ENCODE results near the gene ABCG1.
"Not testable (repeated sequence)": the region's sequence is repeated elsewhere in the genome, so short reads cannot be mapped to it uniquely, and the experiment has no call there.

Gene ABCG1

DNA sequence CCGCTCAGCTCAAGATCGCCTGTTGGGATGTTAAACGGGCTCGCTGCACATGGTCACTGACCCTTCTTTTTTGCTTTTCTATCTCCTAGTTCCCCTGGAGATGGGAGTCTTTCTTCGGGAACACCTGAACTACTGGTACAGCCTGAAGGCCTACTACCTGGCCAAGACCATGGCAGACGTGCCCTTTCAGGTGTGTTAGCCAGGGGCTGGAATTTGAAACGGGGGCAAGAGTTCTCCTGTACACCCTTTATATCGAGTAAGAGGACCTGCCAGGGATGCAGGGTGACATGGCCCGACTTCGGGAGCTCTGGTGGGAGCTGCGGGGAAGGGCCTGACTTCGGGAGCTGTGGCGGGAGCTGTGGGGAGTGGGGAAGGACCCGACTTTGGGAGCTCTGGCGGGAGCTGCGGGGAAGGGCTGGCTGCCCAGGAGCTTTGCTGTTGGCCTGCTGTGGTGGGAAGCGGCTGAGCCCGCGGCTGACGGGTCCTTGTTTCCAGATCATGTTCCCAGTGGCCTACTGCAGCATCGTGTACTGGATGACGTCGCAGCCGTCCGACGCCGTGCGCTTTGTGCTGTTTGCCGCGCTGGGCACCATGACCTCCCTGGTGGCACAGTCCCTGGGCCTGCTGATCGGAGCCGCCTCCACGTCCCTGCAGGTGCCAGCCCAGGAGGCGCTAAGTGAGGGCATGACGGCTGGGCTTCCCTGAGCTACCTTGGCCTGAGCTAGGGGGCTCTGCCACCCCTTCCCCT is 72.2 kb downstream of the ABCG1 start:
- Histone ChIP-seq H3K4ac (ENCODE audit: low read depth, low read length) (no peak overlapping the region), H2BK15ac (replicated peaks; ENCODE audit: low read depth) (no peak overlapping the region), H2BK120ac (ENCODE audit: low read depth, low read length) (no peak overlapping the region), H4K8ac (ENCODE audit: low read depth, low read length) (no peak overlapping the region), H3K4me3 (ENCODE audit: low read length) (no peak overlapping the region), H3K56ac (ENCODE audit: low read length) (no peak overlapping the region), H3K36me3 (ENCODE audit: control insufficient read depth, insufficient read depth, low read length) (no peaks in the 10 kb centered on the region), H3K4me1 (ENCODE audit: control insufficient read depth, low read depth, low read length) (no peaks in the 10 kb centered on the region), H2AK5ac (ENCODE audit: low read length) (no peak overlapping the region), H3K27me3 (ENCODE audit: insufficient read depth, low read length, poor library complexity) (no peaks in the 10 kb centered on the region), H3K79me1 (ENCODE audit: low read length) (no peaks in the 10 kb centered on the region), H3K23ac (ENCODE audit: low read length) (no peak overlapping the region), H2BK5ac (ENCODE audit: low read length) (no peak overlapping the region), H3K4me2 (ENCODE audit: low read length) (no peak overlapping the region), H3K9ac (ENCODE audit: low read length) (no peak overlapping the region), H3K79me2 (ENCODE audit: control insufficient read depth, insufficient read depth, low read length) (no peaks in the 10 kb centered on the region), H4K5ac (ENCODE audit: low read length) (no peak overlapping the region), H3K18ac (ENCODE audit: low read length) (no peak overlapping the region), H3K27ac (ENCODE audit: low read depth, low read length) (no peak overlapping the region)
- no CpG with 5 or more reads among the region's 35 CpGs for WGBS (ENCODE audit: extremely low coverage, insufficient coverage, low lambda C conversion rate)
- DNase-seq: no peak

DNA sequence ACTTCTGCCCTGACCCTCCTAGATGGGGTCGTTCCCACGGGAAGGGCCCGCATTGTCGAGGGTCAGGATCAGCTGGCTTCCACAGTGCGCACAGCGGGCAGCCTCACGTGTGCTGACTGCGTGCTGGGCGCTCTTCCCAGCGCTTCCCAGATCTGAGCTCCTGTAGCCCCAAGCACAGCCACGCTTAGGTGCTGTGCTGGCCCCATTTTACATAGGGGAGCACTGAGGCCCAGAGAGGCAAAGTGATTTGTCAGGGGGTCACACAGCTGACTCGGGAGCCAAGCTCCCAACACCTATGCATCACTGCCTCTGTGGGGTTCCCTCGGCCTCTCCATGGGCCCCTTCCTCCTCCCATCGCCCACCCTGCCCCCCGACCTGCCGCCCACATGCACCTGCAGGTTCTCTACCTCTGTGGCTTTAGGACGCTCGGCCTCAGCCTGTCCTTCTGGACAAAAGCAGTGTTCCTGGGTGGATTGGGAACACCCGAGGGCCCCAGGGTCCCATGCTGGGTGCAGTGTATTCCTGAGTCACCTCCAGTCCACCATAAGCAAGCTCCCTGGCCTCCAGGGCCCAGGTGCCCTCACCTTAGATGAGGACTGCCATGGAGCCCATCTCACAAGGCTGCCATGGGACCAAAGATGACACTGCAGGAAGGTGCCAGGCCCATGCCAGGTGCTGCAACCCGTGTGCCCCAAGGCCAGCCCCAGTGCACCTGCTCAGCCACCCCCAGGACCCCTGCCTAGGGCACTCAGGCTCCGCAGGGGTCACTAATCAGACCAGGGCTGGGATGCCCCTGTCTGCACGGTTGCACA is 73.0 kb downstream of the ABCG1 start:
- H3K79me2 ChIP-seq (ENCODE audit: control insufficient read depth, insufficient read depth, low read length): no peaks in the 10 kb centered on the region
- WGBS (ENCODE audit: extremely low coverage, insufficient coverage, low lambda C conversion rate): no CpG with 5 or more reads among the region's 22 CpGs
- H3K4me2 ChIP-seq (ENCODE audit: low read length): no peak overlapping the region
- H3K36me3 ChIP-seq (ENCODE audit: control insufficient read depth, insufficient read depth, low read length): no peaks in the 10 kb centered on the region
- no peaks in the 10 kb centered on the region for H3K4me1 ChIP-seq (ENCODE audit: control insufficient read depth, low read depth, low read length)
- H3K56ac ChIP-seq (ENCODE audit: low read length): no peak overlapping the region
- H3K23ac ChIP-seq (ENCODE audit: low read length): no peak overlapping the region
- no peak overlapping the region for H3K9ac ChIP-seq (ENCODE audit: low read length)
- H3K27ac ChIP-seq (ENCODE audit: low read depth, low read length): no peak overlapping the region
- DNase-seq: no peak
- no peak overlapping the region for H2BK120ac ChIP-seq (ENCODE audit: low read depth, low read length)
- no peak overlapping the region for H2BK15ac ChIP-seq (replicated peaks; ENCODE audit: low read depth)
- no peak overlapping the region for H2AK5ac ChIP-seq (ENCODE audit: low read length)
- no peak overlapping the region for H3K4ac ChIP-seq (ENCODE audit: low read depth, low read length)
- no peaks in the 10 kb centered on the region for H3K79me1 ChIP-seq (ENCODE audit: low read length)
- H4K5ac ChIP-seq (ENCODE audit: low read length): no peak overlapping the region
- no peak overlapping the region for H3K4me3 ChIP-seq (ENCODE audit: low read length)
- no peak overlapping the region for H2BK5ac ChIP-seq (ENCODE audit: low read length)
- no peak overlapping the region for H3K18ac ChIP-seq (ENCODE audit: low read length)
- H4K8ac ChIP-seq (ENCODE audit: low read depth, low read length): no peak overlapping the region
- no peaks in the 10 kb centered on the region for H3K27me3 ChIP-seq (ENCODE audit: insufficient read depth, low read length, poor library complexity)

DNA sequence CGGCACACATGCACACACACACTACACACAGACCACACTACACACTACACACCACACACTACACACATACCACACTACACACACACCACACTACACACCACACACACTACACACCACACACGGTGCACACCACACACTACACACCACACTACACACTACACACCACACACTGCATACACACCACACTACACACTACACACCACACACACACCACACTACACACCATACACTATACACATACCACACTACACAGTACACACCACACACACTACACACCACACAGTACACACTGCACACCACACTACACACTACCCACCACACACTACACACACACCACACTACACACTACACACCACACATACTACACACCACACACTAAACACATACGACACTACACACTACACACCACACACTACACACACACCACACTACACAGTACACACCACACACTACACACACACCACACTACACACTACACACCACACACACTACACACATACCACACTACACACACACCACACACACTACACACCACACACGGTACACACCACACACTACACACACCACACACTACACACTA is 73.7 kb downstream of the ABCG1 start:
- H4K5ac ChIP-seq (ENCODE audit: low read length); H3K18ac ChIP-seq (ENCODE audit: low read length); H3K9ac ChIP-seq (ENCODE audit: low read length); H3K4me1 ChIP-seq (ENCODE audit: control insufficient read depth, low read depth, low read length); H3K79me2 ChIP-seq (ENCODE audit: control insufficient read depth, insufficient read depth, low read length); H2AK5ac ChIP-seq (ENCODE audit: low read length); H3K4me3 ChIP-seq (ENCODE audit: low read length); DNase-seq; H4K8ac ChIP-seq (ENCODE audit: low read depth, low read length); H3K4me2 ChIP-seq (ENCODE audit: low read length); H3K36me3 ChIP-seq (ENCODE audit: control insufficient read depth, insufficient read depth, low read length); H3K23ac ChIP-seq (ENCODE audit: low read length); H3K27ac ChIP-seq (ENCODE audit: low read depth, low read length); H2BK120ac ChIP-seq (ENCODE audit: low read depth, low read length); H3K79me1 ChIP-seq (ENCODE audit: low read length); H3K27me3 ChIP-seq (ENCODE audit: insufficient read depth, low read length, poor library complexity); H2BK15ac ChIP-seq (replicated peaks; ENCODE audit: low read depth); H3K56ac ChIP-seq (ENCODE audit: low read length); H2BK5ac ChIP-seq (ENCODE audit: low read length); H3K4ac ChIP-seq (ENCODE audit: low read depth, low read length): not testable (repeated sequence)
- WGBS (ENCODE audit: extremely low coverage, insufficient coverage, low lambda C conversion rate): 100% methylated on average over 1 of the region's 4 CpGs

DNA sequence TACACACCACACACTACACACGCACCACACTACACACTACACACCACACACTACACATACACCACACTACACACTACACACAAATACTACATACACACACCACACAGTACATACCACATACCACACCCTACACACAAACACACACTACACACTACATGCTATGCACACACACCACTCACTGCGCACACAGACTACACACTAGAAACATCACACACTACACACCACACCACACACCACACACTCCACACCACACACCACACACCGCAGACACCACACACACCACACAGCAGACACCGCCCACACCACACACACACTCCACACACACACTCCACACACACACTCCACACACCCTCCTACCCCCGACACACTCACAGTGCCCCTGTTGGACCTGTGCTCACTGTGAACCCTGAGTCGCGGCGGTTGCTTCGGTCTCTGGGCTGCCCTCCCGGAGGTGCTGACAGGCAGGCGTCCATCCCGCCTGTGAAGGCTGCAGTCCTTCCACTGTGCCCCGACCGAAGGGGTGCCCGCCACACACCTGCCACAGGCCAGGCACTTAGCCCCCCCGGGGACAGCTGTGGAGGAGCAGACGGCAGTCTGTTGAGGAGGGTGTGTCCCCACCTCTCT is 74.8 kb downstream of the ABCG1 start:
- H3K4ac ChIP-seq (ENCODE audit: low read depth, low read length): no peak overlapping the region
- no peak overlapping the region for H3K56ac ChIP-seq (ENCODE audit: low read length)
- no peak overlapping the region for H3K9ac ChIP-seq (ENCODE audit: low read length)
- no peak overlapping the region for H3K23ac ChIP-seq (ENCODE audit: low read length)
- H2BK5ac ChIP-seq (ENCODE audit: low read length): no peak overlapping the region
- peaks cover 4% of the 10 kb centered on the region for H3K4me1 ChIP-seq (ENCODE audit: control insufficient read depth, low read depth, low read length)
- no peaks in the 10 kb centered on the region for H3K36me3 ChIP-seq (ENCODE audit: control insufficient read depth, insufficient read depth, low read length)
- WGBS (ENCODE audit: extremely low coverage, insufficient coverage, low lambda C conversion rate): 82% methylated on average over 3 of the region's 17 CpGs
- H2AK5ac ChIP-seq (ENCODE audit: low read length): no peak overlapping the region
- H3K4me2 ChIP-seq (ENCODE audit: low read length): no peak overlapping the region
- no peaks in the 10 kb centered on the region for H3K79me1 ChIP-seq (ENCODE audit: low read length)
- no peaks in the 10 kb centered on the region for H3K79me2 ChIP-seq (ENCODE audit: control insufficient read depth, insufficient read depth, low read length)
- H3K27ac ChIP-seq (ENCODE audit: low read depth, low read length): no peak overlapping the region
- no peak for DNase-seq
- H2BK15ac ChIP-seq (replicated peaks; ENCODE audit: low read depth): no peak overlapping the region
- H4K5ac ChIP-seq (ENCODE audit: low read length): no peak overlapping the region
- no peak overlapping the region for H3K18ac ChIP-seq (ENCODE audit: low read length)
- H3K4me3 ChIP-seq (ENCODE audit: low read length): no peak overlapping the region
- H3K27me3 ChIP-seq (ENCODE audit: insufficient read depth, low read length, poor library complexity): no peaks in the 10 kb centered on the region
- no peak overlapping the region for H4K8ac ChIP-seq (ENCODE audit: low read depth, low read length)
- H2BK120ac ChIP-seq (ENCODE audit: low read depth, low read length): no peak overlapping the region

DNA sequence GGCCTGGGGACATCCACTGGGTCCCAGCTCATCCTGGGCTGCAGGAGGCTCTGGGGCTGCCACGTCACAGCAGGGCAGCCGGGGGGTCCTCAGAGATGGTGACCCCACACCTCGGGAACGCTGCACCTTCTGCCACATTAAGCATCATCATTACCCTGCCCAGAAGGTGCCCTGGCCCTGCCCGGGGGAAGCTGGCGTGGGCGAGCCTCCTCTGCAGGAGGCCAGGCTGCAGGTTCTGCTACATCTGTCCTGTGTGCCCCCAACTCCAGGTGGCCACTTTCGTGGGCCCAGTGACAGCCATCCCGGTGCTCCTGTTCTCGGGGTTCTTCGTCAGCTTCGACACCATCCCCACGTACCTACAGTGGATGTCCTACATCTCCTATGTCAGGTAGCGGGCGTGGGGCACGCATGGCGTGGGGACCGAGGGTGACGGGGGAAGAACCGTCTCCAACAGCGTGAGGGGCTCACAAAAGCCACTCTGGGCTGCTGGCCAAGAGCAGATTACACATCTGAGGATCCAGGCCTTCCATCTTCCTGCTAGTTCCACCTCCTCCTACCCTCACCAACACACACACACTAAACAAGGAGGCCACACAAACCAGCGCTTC is 75.4 kb downstream of the ABCG1 start:
- H3K4me1 ChIP-seq (ENCODE audit: control insufficient read depth, low read depth, low read length): peaks cover 4% of the 10 kb centered on the region
- H3K9ac ChIP-seq (ENCODE audit: low read length): no peak overlapping the region
- H3K27me3 ChIP-seq (ENCODE audit: insufficient read depth, low read length, poor library complexity): no peaks in the 10 kb centered on the region
- no CpG with 5 or more reads among the region's 22 CpGs for WGBS (ENCODE audit: extremely low coverage, insufficient coverage, low lambda C conversion rate)
- H3K27ac ChIP-seq (ENCODE audit: low read depth, low read length): no peak overlapping the region
- H3K4me2 ChIP-seq (ENCODE audit: low read length): no peak overlapping the region
- no peak overlapping the region for H2BK15ac ChIP-seq (replicated peaks; ENCODE audit: low read depth)
- no peak for DNase-seq
- H3K4me3 ChIP-seq (ENCODE audit: low read length): no peak overlapping the region
- H2BK5ac ChIP-seq (ENCODE audit: low read length): no peak overlapping the region
- no peak overlapping the region for H3K23ac ChIP-seq (ENCODE audit: low read length)
- no peak overlapping the region for H2BK120ac ChIP-seq (ENCODE audit: low read depth, low read length)
- no peaks in the 10 kb centered on the region for H3K79me1 ChIP-seq (ENCODE audit: low read length)
- no peak overlapping the region for H4K8ac ChIP-seq (ENCODE audit: low read depth, low read length)
- no peak overlapping the region for H4K5ac ChIP-seq (ENCODE audit: low read length)
- no peaks in the 10 kb centered on the region for H3K79me2 ChIP-seq (ENCODE audit: control insufficient read depth, insufficient read depth, low read length)
- H3K4ac ChIP-seq (ENCODE audit: low read depth, low read length): no peak overlapping the region
- no peak overlapping the region for H3K56ac ChIP-seq (ENCODE audit: low read length)
- H3K18ac ChIP-seq (ENCODE audit: low read length): no peak overlapping the region
- no peaks in the 10 kb centered on the region for H3K36me3 ChIP-seq (ENCODE audit: control insufficient read depth, insufficient read depth, low read length)
- H2AK5ac ChIP-seq (ENCODE audit: low read length): no peak overlapping the region
